HG03565 (cell line): Measurements from ENCODE around the gene MATN4.
"Not testable (repeated sequence)": the region's sequence is repeated elsewhere in the genome, so short reads cannot be mapped to it uniquely, and the experiment has no call there.

ENCODE experiments used
- ATAC-seq: cut with Tn5 transposase; IDR thresholded peaks from one replicate; pipeline ENCODE4 v1.9.1; 2021; ENCODE audit warnings: mild to moderate bottlenecking, moderate library complexity; ENCODE audit not compliant: unreplicated experiment

MATN4 gene

GRCh38 chr20:45308117-45308778 lies at the start of gene MATN4:
MATN4 (minus strand) TSS chr20:45308299; CDS start chr20:45305582, 2,717 bp downstream.
- ATAC-seq = no peak

- ATAC-seq = no peak
These were observed 47.3 kb upstream of the MATN4 start for GRCh38 chr20:45355209-45356084.

GRCh38 chr20:45354423-45355208 lies 46.5 kb upstream of the MATN4 start:
- ATAC-seq = no peak

- ATAC-seq = no peak
These were observed 45.6 kb upstream of the MATN4 start for GRCh38 chr20:45353746-45354145.

GRCh38 chr20:45352729-45353128 lies 44.6 kb upstream of the MATN4 start:
- no peak for ATAC-seq

- ATAC-seq = not testable (repeated sequence)
These were observed 42.7 kb upstream of the MATN4 start for GRCh38 chr20:45350795-45351194.

- ATAC-seq = no peak
These were observed 42.1 kb upstream of the MATN4 start for GRCh38 chr20:45350217-45350616.

GRCh38 chr20:45347936-45348778 lies 40.1 kb upstream of the MATN4 start, which contains the start of gene SDC4:
SDC4 (minus strand) TSS chr20:45348424; CDS start chr20:45348384, 40 bp downstream.
- ATAC-seq = no peak

GRCh38 chr20:45347297-45347935 lies 39.3 kb upstream of the MATN4 start:
- ATAC-seq = no peak

GRCh38 chr20:45346851-45347250 lies 38.8 kb upstream of the MATN4 start:
- no peak for ATAC-seq

GRCh38 chr20:45346291-45346718 lies 38.2 kb upstream of the MATN4 start:
- no peak for ATAC-seq

- ATAC-seq = no peak
These were observed 37.2 kb upstream of the MATN4 start for GRCh38 chr20:45345104-45345936.

- ATAC-seq = no peak
These were observed 36.2 kb upstream of the MATN4 start for GRCh38 chr20:45344168-45344860.

GRCh38 chr20:45343532-45344167 lies 35.6 kb upstream of the MATN4 start:
- ATAC-seq = no peak

GRCh38 chr20:45342855-45343531 lies 34.9 kb upstream of the MATN4 start:
- no peak for ATAC-seq

- ATAC-seq = no peak
These were observed 34.1 kb upstream of the MATN4 start for GRCh38 chr20:45341939-45342854.
